ENCODE measurements around the gene ARHGAP24.

DNA sequence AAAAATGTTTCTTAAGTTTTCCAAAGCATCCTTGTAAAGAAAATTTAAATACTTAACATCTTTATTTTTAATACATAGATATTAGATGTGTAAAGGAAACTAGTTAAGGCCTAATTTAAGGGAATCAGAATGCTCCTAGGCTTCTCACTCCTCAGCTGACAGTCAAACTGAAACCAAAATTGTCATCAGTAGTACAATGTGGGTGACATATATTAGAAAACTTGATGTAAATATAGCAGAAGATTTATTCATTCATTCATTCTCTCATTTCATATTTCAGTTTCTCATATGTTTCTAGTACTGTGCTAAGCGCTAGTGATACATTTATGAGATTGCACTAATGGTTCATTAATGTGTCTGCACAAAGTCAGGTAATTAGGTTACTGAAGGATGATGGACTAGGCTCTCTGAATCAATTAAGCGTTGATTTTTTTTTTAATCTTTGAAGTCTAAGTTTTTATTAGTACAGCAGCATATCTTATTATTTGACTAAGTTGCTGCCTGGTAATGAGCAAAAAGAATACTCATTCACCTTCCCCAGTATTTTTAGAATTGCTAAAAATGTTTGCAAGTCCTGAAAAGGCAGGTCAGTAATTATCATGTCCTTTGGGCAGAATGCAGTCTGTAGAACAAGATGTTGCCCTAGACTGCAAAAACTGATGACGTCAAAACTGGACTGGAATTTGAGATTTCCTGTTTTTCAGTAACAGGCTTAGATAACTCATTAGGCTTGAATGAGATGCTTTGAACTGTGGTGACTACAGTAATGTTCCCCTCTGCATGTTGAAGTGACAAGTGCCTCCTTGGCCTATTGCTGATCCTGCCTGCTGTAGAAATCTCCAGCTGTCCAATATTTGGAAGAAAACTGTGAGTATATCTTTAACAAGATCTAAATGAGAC lies 128.7 kb downstream of the ARHGAP24 start:
- peak in 1 of 4 donors; percentile 11 for TF ChIP-seq POLR2A (IDR thresholded peaks at IDR 0.05)
- TF ChIP-seq, protein P1, sequence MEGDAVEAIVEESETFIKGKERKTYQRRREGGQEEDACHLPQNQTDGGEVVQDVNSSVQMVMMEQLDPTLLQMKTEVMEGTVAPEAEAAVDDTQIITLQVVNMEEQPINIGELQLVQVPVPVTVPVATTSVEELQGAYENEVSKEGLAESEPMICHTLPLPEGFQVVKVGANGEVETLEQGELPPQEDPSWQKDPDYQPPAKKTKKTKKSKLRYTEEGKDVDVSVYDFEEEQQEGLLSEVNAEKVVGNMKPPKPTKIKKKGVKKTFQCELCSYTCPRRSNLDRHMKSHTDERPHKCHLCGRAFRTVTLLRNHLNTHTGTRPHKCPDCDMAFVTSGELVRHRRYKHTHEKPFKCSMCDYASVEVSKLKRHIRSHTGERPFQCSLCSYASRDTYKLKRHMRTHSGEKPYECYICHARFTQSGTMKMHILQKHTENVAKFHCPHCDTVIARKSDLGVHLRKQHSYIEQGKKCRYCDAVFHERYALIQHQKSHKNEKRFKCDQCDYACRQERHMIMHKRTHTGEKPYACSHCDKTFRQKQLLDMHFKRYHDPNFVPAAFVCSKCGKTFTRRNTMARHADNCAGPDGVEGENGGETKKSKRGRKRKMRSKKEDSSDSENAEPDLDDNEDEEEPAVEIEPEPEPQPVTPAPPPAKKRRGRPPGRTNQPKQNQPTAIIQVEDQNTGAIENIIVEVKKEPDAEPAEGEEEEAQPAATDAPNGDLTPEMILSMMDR (IDR thresholded peaks at IDR 0.05): no peak

Data from esophagus squamous epithelium (tissue), 4 donors.